GM18861 (cell line): ENCODE results near the gene NAXD.
"Not testable (repeated sequence)": the region's sequence is repeated elsewhere in the genome, so short reads cannot be mapped to it uniquely, and the experiment has no call there.

Experiments
- ATAC-seq: cut with Tn5 transposase; IDR thresholded peaks from one replicate; pipeline ENCODE4 v1.9.1; 2021; ENCODE audit not compliant: unreplicated experiment

Gene NAXD

DNA sequence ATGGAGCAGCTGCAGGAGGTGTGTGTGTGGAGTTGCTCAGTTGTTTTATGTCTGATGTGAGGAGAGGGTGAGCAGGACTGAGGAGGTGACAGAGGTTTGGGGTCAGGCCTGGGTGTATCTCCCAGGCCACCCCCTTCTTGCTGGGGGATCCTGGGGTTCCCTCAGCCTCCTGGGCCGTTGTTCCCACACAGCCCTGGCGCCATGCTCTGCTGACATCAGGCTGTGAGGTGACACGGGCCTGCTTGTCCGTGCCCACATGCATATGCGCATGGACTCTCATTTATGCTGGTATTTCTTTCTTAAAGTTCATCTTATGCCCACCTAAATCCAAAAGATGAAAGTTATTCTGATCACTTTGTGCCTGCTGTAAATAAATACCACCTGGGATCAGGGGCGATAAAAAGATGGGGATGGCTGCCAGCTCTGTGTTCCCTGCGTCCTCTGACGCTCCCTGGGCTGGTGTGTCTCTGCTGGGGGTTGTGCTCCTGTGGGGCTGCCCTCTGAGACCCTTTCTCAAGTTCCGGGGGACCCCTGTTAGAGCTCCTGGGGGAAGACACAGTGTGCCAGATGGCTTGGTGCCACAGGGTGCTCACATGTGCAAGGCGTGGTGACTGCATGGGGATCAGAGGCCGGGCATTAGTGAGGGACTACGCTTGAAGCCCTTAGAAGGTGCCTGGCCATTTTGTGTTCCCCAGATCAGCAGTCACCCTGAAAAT lies 12.6 kb downstream of the NAXD start:
- no peak for ATAC-seq

DNA sequence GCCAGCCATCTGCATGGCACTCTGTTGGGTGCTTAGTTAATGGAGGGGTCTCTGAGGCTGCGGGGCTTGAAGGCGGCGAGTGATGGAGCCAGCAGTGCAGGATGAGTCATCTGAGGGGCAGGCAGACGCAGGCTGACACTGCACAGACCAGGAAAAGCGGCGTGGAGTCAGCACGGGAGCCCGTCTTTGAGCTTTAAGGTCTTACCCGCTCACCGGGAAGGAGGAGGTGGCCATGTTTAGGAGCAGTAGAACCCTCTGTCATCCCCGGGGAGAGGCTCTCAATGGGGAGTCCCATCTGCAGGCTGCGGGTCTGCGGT lies 13.1 kb downstream of the NAXD start:
- ATAC-seq, result no peak

DNA sequence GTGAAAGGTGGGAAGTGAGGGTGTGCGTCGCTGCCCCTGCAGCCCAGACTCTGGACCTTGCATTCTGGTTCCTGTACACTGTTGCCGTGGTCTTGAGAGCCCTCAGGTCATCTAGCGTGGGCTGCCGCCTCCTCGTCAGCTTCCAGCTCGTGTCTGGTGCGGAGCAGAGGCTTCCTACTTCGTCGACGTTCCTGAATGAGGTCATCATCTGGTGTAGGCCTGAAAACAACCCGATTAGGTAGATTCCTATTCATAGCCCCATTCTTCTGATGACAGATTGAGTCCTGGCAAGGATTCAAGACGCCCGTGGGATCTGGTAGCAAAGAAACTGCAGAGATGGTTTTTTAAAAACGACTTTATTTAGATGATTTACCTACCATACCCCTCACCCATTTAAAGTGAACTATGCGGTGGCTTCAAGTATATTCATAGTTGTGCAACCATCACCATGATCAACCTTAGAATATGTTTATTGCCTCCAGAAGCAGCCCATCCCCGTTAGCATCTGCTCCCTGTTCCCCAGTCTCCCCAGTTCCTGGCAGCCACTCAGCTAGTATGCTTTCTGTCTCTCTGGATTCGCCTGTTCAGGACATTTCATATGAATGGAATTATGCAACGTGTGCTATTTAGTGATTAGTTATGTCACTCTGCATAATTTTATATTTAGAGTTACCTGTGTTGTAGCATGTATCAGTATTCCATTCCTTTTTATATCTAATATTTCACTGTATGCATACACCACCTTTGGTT lies 13.8 kb downstream of the NAXD start:
- ATAC-seq, result no peak

DNA sequence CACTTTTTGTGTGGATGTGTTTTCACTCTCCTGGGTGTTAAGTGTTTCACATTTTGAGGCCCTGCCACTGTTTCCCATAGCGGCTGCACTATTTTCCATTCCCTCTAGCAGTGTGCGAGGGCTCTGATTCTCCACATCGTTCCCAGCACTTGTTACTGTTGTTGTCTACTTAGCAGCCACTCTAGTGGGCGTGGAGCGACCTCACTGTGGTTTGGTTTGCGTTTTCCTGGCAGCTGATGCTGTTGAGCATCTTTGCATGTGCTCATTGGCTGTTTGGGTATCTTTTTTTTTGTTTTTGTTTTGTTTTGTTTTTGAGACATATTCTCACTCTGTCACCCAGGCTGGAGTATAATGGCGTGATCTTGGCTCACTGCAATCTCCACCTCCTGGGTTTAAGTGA lies 14.4 kb downstream of the NAXD start:
- no peak for ATAC-seq

DNA sequence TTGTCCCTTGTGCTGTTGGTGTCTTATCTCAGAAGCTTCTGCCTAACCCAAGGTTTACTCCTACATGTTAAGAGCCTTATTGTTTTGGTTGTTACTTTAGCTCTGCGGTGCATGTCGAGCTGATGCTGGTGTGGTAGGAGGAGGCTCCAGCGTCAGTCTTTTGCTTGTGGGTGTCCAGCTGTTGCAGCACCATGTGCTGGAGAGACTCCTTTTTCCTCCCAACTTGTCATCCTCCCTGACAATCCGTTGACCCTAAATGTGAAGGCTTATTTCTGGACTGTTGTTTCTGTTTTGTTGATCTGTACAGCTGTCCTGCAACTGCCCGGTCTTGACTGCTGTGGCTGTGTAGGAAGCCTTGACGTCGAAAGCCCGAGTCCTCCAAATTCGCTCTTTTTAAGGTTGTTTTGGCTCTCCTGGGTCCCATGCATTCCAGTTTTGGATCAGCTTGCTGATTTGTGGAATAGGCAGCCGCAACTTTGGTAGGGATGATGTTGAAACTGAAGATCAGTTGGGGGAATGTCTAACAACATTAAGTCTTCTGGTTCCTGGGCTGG lies 15.3 kb downstream of the NAXD start:
- ATAC-seq, result no peak

DNA sequence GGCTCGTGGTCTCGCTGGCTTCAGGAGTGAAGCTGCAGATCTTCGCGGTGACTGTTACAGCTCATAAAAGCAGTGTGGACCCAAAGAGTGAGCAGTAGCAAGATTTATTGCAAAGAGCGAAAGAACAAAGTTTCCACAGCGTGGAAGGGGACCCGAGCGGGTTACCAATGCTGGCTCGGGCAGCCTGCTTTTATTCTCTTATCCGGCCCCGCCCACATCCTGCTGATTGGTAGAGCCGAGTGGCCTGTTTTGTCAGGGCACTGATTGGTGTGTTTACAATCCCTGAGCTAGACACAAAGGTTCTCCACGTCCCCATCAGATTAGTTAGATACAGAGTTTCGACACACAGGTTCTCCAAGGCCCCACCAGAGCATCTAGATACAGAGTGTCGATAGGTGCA lies 16.9 kb downstream of the NAXD start:
- ATAC-seq, result not testable (repeated sequence)

DNA sequence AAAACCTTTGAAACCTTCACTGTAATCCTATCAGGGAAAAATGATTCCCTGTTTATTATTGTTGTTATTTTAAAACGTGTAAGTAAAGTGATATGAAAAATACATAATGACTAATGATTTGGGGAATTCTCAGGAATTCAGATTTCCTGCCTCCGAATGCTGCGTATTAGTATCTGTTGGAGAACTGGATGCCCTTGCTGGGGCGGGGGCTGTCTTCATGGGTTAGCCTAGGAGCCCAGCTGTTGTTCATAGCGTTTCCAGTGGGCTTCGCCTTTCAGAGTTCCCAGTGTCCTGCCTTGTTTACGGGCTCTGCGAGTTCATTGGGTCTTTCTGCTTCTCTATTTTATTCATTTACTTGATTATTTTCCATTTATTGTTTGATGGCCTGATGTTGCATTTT lies 18.4 kb downstream of the NAXD start:
- ATAC-seq, result no peak

DNA sequence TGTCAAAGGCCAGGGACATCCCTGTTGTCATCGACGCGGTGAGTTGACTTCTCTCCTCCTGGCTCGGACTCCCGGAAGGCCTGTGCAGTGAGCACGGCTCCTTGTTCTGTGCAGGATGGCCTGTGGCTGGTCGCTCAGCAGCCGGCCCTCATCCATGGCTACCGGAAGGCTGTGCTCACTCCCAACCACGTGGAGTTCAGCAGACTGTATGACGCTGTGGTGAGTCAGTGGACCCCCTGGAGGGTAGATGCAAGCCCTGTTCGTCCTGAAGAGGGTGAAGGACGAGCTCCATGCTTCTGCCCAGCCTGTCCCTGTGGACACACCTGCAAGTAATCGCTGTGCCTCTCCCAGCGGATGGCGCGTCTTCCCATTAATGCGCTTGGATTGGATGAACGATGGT lies 19.2 kb downstream of the NAXD start:
- no peak for ATAC-seq

DNA sequence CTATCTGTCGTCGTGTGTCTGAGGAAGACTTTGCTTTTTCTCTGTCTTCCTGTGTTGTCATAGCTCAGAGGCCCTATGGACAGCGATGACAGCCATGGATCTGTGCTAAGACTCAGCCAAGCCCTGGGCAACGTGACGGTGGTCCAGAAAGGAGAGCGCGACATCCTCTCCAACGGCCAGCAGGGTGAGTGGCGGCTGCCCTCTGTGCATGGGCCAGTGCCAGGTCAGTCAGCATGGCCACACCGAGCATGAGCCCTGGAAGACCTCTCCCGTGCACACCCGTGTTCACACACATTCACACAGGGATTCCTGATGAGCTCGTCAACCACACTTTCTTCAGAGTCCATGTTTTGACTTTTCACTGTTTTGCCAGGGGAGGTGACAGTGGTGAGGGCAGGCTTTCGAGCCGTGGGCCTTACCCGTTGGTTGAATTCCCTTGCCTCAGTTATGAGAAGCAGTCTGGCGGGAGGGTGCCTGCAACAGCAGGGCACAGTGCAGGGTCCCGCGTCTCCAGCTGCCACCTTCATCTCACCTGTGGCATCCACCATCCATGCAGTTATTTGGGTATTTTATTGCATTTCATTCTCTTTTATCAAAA lies 20.2 kb downstream of the NAXD start:
- ATAC-seq, result no peak

DNA sequence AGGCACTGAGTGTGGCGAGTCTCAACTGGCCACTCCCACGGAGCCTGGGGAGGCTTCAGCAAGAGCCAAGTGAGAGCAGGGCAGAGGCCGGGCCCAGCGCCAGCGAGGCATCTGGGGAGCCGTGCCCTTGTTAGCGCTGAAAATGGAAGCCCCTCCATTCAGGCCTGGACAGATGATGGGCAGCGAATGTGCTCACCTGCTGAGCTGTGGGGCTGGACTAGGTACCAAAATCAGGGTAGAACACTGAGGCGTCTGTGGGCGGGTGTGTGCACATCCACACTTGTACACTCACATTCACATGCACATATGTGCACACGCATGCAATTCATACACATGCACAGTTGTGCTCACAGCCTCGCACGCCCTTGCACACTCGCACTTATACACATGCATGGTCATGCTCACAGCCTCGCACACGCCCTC lies 20.7 kb downstream of the NAXD start:
- no peak for ATAC-seq

DNA sequence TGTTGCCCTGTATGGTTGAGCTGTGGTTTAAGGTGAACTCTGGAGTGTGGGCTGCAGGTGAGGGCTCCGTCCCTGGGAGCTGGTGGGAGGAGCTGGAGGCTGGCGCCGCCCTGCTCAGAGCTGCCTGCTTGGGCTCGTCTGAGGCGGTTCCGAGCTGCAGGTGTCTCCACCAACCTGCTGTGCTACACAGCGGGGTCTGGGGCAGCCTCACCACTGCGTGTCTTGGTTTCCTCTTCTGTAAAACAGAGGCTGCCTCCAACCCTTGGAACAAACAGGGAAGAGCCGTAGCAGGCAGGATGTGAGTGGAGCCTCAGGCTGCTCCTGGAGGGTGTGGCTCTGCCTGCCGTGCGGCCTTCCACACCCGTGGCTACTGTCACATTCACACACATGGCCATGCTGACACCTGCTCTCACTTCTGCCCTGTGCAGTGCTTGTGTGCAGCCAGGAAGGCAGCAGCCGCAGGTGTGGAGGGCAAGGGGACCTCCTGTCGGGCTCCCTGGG lies 21.4 kb downstream of the NAXD start:
- no peak for ATAC-seq

DNA sequence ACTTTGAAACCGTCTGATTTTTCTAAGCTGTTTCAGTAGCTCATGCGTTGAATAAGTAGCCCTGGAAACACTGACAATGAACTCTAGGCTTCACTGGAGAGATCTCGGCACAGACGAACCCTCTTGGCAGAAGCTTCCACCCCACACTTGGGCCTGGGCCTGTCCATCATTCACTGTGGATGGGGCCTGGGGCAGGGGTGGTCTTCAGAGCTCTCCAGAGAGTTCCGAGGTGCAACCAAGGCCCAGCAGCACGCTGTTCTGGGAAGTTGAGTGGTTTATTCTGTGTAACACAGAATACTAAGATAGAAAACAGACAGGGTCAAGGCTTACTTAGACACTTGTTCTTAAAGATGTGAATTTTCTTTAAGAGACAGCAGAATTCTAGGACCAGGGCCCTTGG lies 21.9 kb downstream of the NAXD start:
- no peak for ATAC-seq

DNA sequence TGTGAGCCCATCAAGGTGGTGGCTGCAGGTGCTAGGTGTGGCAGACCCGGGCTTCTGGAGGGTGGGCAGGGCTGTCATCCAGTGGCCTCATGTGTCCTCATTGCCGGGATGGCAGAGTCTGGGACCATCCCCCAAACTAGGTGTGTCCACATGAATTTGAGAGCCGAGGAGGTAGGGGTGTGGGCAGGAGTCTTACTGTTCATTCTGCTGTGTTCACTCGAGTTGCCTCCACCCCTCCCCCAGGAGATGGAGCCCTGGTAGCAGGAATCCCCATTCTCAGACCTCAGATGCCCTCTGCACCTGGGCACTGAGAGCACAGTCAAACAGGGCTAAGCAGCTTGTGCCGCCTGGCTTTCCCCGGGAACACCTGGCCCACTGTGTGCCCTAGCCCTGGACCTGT lies 22.4 kb downstream of the NAXD start:
- no peak for ATAC-seq

DNA sequence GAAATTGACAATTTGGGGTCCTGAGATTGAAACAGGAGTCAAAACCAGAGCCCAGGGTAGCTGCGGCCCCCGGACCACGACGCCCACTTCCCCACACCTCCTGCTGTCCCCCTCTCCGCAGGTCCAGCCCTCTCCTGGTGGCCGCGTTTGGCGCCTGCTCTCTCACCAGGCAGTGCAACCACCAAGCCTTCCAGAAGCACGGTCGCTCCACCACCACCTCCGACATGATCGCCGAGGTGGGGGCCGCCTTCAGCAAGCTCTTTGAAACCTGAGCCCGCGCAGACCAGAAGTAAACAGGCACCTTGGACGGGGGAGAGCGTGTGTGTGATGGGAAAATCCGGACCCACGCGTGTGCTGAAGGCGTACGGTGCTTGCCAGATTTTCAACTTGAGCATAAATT lies 22.9 kb downstream of the NAXD start:
- ATAC-seq, result no peak

DNA sequence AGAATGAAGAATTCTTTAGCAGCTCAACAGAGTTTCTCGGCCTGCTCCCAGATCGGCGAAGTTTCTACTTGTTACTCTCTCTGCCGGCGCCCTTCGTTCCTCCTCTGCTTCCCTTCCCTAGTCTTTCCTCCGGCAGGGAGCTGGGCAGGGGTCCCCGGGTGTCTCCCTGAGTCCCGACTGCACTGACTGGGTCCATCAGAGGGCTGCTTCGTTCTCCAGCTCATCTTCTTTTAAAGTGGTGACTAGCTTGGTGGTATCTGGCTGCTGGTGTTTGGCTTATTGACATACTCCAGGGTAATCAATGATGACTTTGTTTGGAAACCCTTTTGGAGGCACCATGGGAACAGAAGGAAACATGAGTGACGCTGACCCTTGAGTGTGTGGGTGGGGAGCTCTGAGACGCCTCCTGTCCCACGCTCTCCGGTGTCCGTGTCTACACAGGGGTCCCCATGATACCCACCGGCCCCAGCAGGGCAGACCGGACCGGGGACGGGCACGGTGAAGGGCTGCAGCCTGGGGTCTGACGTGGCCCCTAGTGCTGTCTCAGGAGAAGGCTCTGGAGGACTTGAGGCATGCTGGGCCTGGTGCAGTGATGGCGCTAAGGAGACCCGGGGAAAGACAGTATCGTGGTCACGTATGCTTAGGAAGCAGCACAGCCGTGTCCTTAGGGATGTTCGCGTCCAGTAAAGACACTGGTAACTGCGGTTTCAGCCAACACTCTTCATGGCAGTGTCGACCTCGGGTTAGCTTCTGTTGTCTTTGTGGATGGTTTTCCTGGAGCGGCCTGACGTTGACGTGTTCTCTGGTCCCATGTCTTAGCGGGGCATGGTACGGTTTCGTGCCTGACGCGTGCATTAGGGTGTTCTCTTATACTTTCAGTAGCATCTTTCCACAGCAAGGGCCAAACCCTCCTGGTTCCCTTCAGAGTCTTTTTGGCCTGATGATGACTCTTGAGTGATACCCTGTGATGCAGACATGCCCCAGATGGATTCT lies 23.8 kb downstream of the NAXD start:
- ATAC-seq, result no peak

DNA sequence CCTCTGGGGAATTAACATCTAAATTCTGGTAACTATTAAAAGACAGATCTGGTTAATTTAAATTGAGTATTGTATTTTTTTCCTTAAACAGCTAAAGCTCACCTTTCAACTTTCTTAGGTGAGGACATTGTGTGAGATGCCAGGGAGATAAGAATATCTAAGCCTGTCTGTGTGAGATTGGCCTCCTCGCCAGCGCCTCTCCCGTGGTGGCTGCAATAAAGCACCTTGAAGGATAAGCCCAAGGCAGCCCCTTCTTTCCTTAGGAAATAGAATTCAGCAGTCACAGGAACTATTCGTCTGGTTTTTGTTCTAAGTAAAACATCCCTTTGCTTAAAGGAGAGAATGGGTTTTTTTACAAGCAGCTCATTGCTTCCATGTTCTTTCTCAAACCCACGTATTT lies 24.6 kb downstream of the NAXD start:
- no peak for ATAC-seq

DNA sequence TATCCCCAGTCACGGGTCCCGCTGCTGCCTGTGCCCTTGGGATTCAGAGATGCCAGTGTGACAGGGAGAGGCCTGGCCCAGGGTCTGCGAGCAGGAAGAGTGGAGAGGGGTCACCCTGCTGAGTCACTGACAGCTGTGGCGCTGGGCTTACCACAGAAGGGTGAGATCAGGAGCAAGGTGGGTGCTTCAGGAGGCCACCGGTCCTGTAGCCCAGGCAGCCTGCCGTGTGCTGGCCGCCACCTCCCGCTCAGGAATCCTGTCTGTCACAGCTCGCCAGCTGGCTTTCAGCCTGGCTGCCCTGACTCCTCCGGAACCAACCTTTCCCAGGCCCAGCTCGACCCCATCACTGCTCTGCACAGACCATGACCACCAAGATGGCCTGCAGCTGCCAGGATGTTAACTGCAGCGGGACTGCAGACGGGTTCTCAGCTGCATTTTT lies 25.3 kb downstream of the NAXD start:
- ATAC-seq, result no peak

DNA sequence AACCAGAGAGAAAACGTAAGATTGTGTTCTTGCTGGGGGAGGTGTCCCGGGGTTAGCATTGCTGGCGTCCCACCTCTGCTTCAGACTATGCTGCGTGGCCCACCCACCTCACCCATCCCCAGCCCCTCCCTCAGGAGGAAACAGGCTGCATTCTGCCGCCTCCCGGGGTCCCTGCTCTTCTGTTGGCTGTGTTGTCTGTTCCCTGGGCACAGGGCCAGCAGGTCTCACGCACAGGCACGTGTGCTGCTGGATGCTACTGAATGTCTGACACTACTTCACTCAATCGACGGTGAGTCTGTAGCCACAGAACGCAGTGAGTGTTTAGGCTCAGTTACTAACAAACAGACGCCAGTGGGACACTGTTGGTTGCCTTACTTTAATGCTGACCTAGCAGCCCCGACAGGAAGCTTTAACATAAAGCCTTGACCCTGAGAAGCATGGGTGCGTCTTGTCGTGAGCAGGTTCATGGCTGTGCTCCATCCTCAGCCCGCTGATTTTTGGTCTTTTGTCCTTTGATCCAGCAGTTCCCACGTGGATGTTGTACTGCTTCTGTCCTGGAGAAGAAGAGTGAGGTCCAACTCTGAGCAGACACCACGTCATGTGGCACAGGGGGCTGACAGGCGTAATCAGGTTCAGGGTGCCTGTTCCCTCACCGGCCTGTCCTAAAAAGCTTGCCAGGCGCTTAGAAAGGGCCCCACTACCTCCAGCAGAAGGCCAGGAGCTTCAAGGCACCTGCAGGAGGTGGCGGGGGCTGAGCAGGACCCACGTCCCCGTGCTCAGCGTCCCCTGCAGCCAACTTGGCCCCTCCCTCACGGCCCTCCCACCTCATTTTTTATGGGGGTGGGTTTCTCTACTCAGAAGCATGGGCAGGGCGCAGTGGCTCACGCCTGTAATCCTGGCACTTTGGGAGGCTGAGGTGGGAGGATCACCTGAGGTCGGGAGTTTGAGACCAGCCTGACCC lies 26.0 kb downstream of the NAXD start:
- ATAC-seq, result no peak

DNA sequence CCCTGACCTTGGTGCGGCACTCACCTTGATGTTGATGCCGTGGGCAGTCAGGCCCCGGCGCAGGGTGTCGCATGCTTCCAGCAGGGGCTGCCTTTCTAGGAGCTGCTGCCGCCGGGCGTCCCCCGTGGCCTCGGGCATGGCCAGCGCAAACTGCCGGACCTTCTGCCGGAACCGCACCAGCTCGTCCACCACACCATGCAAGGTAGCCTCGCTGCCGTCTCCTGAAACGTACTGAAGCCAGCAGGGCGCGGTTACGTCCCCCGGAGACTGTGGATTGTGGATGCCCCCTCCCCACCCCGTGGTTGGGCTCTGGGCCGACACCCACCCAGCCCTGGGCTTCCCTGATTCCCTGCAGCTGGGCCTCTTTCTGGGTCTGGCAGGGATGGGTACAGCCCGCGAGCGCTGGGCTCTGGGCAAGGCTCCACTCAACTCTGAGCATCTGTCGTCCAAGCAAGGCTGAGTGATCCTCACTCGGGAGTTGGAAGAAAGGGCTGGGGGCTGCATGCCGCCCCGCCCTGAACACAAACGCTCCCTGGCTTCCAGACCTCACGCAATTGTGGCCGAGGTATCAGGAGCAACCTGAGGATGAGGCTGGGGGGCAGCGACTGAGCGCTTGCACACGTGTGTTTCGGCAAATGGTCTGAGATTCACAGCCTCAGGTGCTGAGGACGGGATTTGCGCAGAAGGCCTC lies 27.1 kb downstream of the NAXD start:
- ATAC-seq, result no peak
